Endothelial cell of hepatic sinusoid (primary cell): Measurements from ENCODE around the gene SREBF1.

ENCODE experiments used
- in situ Hi-C: cut with HindIII; loops from 2 replicates; pipeline ENCODE4 v1.10.0; 2017; ENCODE audit warnings: low sequenced_read_pairs

Gene SREBF1

DNA sequence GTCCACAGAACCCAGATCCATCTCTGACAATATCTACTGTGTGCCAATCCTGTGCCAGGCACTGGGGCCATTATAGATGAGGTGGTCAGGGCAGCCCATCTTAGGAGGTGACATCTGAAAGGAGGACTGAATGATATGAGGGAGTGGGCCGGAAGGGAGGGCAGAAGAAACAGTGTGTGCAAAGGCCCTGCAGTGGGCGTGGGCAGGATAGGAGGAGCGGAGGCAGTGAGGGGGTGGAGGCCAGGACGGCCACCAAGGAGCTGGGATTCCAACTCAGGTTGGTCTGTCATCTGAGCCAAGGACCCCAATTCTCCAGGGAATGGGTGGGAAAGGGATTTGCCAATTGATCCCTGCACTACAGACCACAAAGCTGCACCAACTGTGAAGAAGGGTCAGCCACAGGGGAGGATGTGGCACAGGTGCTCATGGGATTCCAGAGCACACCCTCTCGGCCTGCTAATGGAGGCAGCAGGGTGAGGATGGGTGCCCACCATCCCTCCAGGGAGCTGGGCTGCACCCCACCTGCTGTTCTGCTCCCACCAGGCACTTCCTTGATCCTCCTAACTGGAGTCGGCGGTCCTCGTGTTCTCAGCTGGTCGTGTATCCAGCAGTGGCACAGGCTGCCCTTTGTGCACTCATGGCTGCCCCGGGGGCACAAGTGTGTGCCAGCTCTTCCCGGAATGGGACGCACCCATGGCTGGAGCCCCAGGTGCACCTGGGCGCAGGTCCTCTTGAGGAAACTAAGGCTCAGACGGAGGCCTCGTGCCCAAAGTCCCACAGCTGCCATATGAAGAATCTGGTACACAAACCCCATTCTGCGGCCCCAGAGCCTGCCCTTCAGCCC is 9.6 kb downstream of the SREBF1 start:
- in situ Hi-C loops: loop anchor here (10.0 kb wide), 1 partner anchor 152 kb away; no protein-coding TSS in a partner anchor

DNA sequence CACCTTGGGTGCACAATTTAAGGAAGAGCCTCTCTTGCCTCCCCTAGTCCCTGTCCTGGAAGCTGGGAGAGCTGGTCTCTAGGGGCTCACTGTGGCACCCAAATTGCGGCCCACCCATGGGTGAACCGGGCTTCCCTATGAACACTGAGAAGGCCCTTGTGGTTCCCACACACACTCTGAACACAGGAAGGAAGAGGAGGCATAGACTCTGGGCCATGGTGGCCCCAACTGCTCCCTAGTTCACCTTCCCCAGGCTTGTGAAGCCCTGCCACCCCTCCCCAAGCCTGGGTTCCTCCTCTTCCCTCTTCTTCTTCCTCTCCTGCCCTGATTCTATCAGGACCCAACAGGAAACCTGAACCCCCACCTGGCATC is 10.5 kb downstream of the SREBF1 start:
- in situ Hi-C loops: loop anchor here (10.0 kb wide), 1 partner anchor 152 kb away; no protein-coding TSS in a partner anchor

DNA sequence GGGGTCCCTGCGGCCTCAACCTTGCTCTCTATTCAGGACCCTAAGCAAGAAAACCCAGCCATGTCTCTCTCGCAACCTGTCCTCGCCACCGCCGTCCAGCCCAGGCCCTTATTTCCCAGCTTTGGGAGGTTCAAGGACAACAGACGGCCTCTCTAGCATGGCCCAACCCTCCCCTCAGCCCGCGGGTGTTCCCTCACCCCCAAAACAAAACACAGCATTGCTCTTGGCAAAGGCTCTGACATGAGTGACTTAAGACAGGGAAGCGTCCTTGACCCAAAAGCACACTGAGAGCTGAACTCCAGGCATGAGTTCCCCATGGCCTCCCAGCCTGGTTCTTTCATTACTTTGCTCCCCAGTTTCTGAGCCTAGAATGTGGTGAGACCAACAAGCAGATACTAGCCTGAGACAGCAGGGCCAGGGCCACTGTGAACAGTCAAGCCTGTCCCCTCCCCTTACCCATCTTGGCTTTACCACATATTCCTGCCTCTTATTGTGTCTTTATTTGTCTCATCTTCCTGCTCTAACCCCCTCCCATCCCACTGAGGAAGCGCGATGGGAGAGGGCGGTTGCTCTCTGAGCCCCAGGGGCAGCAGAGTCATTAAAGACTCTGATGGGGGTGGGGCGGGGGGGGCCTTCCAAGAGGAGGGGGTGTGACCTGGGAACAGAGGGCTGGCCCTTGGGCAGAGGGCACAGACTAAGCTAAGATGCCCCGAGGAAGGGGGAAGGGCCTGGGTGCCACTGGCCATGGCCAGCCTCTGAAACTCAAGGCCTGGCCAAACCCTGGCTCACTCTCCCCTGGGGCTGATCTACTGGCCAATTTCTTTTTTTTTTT is 11.8 kb downstream of the SREBF1 start:
- in situ Hi-C loops: loop anchor here (10.0 kb wide), 1 partner anchor 150 kb away; no protein-coding TSS in a partner anchor

DNA sequence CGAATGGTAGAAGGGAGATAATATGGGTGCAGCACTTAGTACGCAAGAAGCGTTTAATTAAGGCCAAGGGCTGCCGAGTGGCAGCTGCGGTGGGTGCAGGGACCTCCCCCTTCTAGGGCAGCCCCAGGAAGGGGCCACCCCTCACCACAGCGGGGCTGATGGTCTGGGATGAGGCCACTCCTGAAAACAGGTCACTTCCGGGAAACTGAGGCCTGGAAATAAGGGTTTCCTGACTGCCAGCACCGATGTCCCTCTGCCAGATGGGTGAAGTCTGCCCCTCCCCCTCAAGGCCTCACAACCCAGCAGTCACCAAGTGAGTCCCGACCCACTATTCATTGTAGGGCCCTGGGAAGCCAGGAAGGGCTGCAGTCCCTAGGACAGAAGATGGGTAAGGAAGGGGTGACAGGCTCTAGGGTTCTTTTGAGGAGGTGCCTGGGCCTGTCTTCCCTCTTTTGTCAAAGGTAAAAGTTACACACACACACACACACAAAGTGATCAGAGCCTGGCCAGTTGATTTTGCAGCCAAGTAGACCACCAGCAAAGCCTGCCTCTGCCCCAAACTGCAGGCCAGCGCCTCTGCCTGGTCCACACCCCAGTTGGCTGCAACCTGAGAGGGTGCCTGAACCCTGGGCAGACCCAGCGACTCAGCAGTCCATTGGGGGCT is 12.5 kb downstream of the SREBF1 start:
- in situ Hi-C loops: loop anchor here (10.0 kb wide), 1 partner anchor 149 kb away; no protein-coding TSS in a partner anchor

DNA sequence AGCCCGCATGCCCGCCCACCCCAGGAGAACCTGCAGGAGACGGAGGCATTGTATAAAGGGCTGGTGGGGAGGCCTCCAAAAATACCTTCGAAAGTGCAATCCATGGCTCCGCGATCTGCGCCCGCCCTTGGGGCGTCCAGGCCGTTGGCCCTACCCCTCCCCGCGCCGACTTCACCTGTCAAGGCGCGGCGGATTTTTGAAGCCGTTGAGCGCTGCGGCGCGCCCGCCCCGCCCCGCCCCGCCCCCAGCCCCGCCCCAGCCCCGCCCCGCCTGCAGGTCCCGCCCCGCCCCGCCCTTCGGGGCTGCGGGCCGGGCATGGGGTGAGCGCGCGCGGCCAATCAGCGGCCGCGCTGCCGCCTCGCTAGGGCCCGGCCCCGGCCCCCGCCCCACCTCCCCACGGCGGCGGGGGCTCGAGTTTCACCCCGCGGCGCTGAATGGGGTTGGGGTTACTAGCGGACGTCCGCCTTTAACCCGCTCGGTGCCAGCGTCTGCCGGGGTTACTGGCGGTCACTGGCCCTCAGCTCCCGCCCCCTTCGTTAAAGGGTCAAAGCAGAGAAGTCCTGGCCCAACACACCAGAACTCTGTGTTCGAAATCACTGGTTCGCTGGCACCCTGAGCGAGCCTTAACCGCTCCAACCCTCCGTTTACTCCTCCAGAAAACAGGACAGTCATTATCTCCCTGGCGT is 13.2 kb downstream of the SREBF1 start:
- in situ Hi-C loops: loop anchor here (10.0 kb wide), 1 partner anchor 149 kb away; no protein-coding TSS in a partner anchor

DNA sequence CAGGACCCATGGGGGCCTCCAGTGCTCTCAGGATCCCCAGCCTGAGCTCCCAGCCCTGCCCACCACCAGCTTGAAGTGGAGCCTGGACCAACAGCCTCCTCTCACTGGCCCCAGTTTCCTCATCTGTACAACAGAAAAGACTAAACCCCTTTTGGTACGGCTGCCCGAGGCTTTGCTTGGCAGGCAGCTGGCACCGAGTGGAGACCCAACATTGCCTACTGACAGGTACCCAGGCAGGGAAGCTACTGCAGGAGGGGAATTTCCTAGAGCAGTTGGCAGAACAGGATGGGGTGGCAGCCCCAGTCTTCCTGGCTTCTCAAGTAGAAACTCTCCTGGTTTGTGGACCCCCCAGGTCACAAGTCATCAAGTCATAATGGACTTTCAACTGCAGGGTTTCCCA is 14.2 kb downstream of the SREBF1 start:
- in situ Hi-C loops: loop anchor here (10.0 kb wide), 1 partner anchor 148 kb away; no protein-coding TSS in a partner anchor

DNA sequence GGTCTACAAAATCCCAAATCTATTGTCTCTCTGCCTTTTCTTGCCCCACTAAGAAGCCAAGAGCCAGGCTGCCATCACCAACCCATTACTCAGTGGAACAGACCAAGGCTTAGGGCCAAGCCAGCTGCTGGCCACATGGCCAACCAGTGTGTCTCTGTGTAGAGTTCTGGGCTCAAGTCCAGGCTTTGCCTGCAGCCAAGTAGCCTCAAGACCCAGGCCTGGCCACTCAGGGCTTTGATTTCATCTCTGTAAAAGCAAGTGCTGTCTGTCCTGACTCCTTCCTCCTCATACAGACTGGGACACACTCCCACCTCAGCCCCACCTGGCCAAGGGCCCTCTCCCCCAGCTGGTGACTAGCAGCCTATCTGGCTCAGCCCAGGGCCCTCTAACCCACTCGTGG is 14.6 kb downstream of the SREBF1 start:
- in situ Hi-C loops: loop anchor here (10.0 kb wide), 1 partner anchor 147 kb away; no protein-coding TSS in a partner anchor

DNA sequence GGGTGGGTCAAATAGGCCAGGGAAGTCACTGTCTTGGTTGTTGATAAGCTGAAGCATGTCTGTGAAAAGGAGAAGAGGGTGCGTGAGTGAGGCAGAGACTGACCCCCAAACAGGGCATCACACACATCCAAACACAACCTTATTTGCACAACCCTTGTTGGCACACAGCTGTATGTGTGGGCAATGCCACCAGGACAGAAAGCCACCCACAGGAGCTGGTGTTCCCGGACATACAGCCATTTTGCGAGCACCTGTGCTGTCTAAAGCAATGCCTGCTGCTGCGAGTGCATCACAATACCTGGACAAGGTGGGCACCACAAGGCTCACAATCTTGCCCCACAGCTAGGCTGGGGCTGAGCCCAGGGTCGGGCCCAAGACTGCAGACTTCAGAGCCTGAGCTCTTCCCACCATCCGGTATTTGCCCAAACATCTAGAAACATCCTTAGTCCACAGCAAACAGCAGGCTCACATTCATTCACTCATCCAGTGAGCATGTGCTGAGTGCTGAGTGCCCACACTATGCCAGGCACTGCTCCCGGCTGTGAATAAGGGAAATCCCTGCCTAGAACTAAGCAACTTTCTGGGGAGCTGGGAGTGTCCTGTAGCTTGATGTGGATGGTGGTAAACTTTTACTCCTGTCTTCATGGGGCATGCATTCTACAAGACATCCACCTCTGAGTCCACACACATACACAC is 16.2 kb downstream of the SREBF1 start:
- in situ Hi-C loops: loop anchor here (10.0 kb wide), 1 partner anchor 146 kb away; no protein-coding TSS in a partner anchor

DNA sequence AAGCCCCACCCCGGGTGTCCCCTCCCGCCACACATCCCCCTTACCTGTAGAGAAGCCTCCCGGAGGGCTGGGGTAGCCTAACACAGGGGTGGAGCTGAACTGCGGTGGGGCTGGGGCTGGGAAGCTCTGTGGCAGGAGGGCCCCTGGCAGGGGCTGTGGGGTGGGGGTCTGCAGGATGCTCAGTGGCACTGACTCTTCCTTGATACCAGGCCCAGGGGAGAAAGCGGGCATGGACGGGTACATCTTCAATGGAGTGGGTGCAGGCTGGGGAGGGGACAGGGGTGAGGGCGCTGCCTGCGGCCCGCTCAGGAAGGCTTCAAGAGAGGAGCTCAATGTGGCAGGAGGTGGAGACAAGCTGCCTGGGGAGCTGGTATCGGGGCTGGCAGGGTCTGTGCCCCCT is 16.7 kb downstream of the SREBF1 start:
- in situ Hi-C loops: loop anchor here (10.0 kb wide), 1 partner anchor 145 kb away; no protein-coding TSS in a partner anchor

DNA sequence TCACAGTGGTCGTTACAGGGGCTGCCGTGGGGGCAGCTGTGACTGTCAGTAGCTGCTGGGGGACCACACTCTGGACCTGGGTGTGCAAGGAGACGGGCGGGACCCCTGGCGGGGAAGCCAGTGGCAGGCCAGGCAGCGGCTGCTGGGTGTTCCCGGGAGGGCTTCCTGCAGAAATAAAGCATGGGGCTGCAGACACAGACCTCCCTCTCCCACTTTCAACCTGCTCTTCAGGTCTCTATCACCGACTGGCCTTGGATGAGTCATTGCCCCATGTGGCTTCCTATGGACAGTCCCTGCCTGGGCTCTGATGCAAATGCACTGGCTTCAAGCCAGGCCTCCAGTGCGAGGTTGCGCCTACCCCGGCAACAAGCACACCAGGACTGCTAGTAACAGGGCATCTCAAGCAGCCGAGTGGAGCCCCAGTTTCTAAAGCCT is 17.2 kb downstream of the SREBF1 start:
- in situ Hi-C loops: no loop called here

DNA sequence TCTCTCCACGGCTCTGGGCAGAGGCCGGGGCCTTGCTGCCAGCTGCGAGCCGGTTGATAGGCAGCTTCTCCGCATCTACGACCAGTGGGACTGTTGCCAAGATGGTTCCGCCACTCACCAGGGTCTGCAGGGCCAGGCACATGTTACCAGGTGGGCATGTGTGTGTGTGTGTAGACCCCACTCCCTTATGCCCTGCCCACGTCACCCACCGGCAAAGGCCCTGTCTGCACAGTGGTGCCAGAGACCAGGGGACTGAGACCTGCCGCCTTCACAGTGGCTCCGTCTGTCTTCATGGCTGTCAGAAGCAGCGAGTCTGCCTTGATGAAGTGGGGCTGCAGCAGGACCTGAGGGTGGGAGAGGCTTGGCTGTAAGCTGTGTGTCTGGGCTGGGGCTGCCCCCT is 17.7 kb downstream of the SREBF1 start:
- in situ Hi-C loops: no loop called here

DNA sequence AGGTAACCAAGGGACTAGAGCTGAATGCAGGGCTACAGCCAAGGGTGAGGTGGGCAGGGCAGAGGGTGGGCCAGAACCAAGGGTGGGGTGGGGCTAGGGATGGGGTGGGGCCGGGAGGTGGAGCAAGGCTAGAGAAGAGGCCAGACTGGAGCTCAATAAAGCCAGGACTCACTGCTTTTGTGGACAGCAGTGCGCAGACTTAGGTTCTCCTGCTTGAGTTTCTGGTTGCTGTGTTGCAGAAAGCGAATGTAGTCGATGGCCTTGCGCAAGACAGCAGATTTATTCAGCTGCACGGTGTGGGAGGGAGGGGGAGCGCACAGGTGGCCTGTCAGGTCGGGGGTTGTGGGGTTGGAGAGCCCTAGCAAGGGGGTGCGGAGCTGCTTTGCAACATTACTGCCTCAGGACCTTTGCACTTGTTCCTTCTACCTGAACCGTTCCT is 18.7 kb downstream of the SREBF1 start:
- in situ Hi-C loops: no loop called here

DNA sequence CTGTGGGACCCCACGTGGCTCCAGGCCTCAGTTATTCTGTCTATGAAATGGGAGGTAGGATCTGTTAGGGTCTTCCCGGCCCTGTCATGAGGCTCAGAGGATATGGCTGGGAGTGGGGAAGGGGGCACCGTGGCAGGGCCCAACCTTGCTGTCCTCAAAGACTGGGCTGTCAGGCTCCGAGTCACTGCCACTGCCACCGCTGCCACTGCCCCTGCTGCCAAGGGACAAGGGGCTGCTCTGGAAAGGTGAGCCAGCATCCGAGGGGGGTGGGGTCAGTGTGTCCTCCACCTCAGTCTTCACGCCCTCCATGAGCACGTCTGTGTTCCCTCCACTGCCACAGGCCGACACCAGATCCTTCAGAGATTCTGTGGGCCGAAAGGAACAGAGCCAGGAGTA is 19.2 kb downstream of the SREBF1 start:
- in situ Hi-C loops: no loop called here

DNA sequence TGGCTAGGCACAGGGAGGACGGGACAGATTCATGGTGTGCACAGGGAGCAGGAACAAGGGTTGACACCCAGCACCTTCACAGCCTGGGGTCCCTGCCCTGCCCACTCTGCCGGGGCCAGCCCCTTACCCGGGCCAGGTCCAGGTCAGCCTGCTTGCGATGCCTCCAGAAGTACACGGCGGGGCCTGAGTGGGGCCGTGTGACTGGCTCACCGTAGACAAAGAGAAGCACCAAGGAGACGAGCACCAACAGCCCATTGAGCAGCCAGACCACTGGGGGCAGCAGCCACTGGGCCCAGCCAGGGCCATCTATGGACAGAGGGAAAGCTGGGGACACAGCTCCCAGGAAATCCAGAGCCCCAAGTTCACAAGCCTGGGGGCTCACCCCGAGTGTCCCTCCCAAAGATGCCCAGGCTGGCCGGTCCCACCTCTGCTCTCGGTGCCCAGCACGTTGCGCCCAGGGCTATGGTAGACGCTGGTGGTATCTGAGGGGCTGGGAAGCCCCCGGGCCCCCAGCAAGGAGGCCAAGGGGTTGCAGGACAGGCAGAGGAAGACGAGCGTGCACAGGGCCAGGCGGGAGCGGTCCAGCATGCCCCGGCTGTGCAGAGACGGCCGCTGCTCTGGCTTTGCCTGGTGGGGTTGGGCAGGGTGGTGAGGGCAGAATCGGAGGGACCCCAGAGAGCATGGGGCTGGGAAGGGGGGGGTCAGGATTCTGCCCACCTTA is 19.8 kb downstream of the SREBF1 start:
- in situ Hi-C loops: no loop called here

DNA sequence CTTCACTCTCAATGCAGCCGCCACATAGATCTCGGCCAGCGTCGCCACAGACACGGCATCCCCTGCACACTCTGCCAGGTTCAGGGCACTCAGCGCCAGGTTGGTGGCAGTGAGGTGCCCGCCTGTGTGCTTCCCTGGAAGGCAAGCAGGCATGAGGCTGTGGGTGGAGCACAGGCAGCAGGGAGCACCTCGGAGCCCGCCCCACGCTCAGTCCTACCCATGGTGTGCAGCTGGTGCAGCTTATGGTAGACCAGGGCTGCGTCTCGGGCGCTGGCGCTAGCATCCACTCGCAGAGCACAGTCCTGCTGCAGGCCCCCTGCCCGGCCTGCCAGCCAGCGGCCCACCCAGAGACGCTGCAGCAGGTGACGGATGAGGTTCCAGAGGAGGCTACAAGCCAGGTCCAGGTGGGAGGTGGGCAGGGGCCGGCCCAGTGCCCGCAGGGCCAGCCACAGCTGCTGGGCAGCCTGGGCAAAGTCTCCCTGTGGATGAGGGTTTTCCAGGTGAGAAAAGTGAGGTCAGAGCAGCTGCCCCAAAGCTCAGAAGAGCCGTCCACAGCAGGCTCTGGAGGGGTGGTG is 20.5 kb downstream of the SREBF1 start:
- in situ Hi-C loops: no loop called here

DNA sequence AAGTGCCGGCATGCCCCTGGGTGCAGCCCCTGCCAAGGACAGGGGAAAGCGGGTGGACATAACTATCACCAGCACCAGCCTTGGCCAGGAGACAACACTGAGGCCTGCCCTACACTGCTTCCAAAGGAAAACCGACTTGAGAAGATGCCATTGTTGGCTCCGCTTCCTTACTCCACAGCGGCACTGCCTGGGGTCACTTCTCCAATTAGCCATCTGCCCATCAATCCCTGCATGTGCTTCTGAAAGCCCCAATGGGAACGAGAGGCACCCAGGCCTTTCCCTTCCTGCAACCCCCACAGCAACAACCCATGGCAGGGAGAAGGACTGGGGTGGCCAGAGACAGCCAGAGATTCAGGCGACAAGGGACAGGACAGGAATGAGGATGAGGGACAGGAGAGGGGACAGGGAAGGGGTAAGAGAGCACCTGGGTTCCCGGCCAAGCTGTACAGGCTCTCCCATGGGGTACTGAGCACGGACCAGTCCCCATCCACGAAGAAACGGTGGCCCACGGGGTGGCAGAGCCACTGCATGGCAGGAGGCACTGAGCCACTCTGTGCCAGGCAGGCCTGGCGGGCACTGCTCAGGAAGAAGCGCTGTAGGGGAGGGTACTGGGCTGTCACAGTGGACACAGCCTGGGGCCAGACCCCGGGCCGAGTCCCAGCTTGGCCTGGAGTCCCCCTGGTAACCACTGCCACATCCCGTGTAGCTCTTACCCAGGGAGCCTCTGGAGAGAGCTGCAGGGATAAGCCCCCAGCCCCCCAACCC is 21.2 kb downstream of the SREBF1 start:
- in situ Hi-C loops: no loop called here

DNA sequence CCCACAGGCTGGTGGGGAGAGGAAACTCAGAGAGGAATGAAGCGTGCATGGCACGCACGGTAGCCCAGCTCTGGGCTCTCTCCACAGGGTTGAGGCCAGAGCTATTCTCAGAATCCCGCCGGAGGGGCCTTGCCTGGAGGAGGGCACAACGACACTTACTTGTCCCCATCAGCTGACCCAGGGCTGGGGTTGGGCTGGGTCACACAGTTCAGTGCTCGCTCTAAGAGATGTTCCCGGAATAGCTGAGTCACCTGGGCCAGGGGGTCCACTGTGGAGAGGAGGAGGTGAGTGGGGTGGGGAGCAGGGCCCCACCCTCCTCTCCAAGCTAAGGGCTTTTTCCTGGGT is 21.8 kb downstream of the SREBF1 start:
- in situ Hi-C loops: no loop called here
